Mesothelial cell of epicardium (in vitro differentiated cells): ENCODE measurements around the gene TCAF1. TPM values are rescaled to one million over a fixed set of nuclear protein-coding genes. Genes with fewer than 3 reads are reported as not detected.

Source experiments
- DNase-seq, 2 experiments: peaks; one replicate each; pipeline ENCODE4 v3.0.0; 2021; ENCODE audit warnings: low spot score in 2 of 2; ENCODE audit not compliant: unreplicated experiment in 2 of 2
- H3K27ac Mint-ChIP-seq: 2 replicates; pipeline ENCODE4 v1.8.0; 2021; ENCODE audit warnings: mixed read lengths
- H3K27me3 Mint-ChIP-seq: 2 replicates; pipeline ENCODE4 v1.8.0; 2021; ENCODE audit warnings: low read depth, mixed read lengths
- H3K36me3 Mint-ChIP-seq: 2 replicates; pipeline ENCODE4 v1.8.0; 2021; ENCODE audit warnings: mixed read lengths
- H3K4me1 Mint-ChIP-seq: 2 replicates; pipeline ENCODE4 v1.8.0; 2021; ENCODE audit warnings: mixed read lengths
- H3K4me3 Mint-ChIP-seq: 2 replicates; pipeline ENCODE4 v1.8.0; 2021; ENCODE audit warnings: mild to moderate bottlenecking, moderate library complexity, mixed read lengths
- H3K9me3 Mint-ChIP-seq: 2 replicates; pipeline ENCODE4 v1.8.0; 2021; ENCODE audit warnings: mixed read lengths
- total RNA-seq: library from RNA; stranded (reverse); gene quantifications from 3 replicates; pipeline ENCODE4 v1.2.1, GENCODE V29; 2021
- TF ChIP-seq, protein P1 (sequence below): fragments of 200-600 bp; sonication (generic); IDR thresholded peaks from one replicate; pipeline ENCODE4 v1.5.0; 2021; ENCODE audit warnings: antibody characterized with exemption; ENCODE audit not compliant: unreplicated experiment

Gene TCAF1
- total RNA-seq, 1 donor from 2014 or later = 101 TPM

- H3K4me1 Mint-ChIP-seq = peaks cover 12% of the 10 kb centered on the region
- H3K27ac Mint-ChIP-seq = no peak overlapping the region
- no peak overlapping the region for H3K4me3 Mint-ChIP-seq
Observed at GRCh38 chr7:143938379-143939243, 36.6 kb upstream of the TCAF1 start.

GRCh38 chr7:143936087-143937009 is 34.4 kb upstream of the TCAF1 start:
- peaks cover 6% of the 10 kb centered on the region for H3K27me3 Mint-ChIP-seq
- H3K27ac Mint-ChIP-seq = no peak overlapping the region
- no peaks in the 10 kb centered on the region for H3K36me3 Mint-ChIP-seq
- no peak overlapping the region for H3K4me3 Mint-ChIP-seq
- DNase-seq = no peak
- TF ChIP-seq, protein P1, sequence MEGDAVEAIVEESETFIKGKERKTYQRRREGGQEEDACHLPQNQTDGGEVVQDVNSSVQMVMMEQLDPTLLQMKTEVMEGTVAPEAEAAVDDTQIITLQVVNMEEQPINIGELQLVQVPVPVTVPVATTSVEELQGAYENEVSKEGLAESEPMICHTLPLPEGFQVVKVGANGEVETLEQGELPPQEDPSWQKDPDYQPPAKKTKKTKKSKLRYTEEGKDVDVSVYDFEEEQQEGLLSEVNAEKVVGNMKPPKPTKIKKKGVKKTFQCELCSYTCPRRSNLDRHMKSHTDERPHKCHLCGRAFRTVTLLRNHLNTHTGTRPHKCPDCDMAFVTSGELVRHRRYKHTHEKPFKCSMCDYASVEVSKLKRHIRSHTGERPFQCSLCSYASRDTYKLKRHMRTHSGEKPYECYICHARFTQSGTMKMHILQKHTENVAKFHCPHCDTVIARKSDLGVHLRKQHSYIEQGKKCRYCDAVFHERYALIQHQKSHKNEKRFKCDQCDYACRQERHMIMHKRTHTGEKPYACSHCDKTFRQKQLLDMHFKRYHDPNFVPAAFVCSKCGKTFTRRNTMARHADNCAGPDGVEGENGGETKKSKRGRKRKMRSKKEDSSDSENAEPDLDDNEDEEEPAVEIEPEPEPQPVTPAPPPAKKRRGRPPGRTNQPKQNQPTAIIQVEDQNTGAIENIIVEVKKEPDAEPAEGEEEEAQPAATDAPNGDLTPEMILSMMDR = no peak
- peaks cover 12% of the 10 kb centered on the region for H3K4me1 Mint-ChIP-seq
- H3K9me3 Mint-ChIP-seq = peaks cover 6% of the 10 kb centered on the region

More at GRCh38 chr7:143938379-143939243, 36.6 kb upstream of the TCAF1 start:
- no peak for DNase-seq
- TF ChIP-seq, protein P1 = no peak
- H3K9me3 Mint-ChIP-seq = no peaks in the 10 kb centered on the region
- no peaks in the 10 kb centered on the region for H3K36me3 Mint-ChIP-seq
- H3K27me3 Mint-ChIP-seq = peaks cover 8% of the 10 kb centered on the region

DNA sequence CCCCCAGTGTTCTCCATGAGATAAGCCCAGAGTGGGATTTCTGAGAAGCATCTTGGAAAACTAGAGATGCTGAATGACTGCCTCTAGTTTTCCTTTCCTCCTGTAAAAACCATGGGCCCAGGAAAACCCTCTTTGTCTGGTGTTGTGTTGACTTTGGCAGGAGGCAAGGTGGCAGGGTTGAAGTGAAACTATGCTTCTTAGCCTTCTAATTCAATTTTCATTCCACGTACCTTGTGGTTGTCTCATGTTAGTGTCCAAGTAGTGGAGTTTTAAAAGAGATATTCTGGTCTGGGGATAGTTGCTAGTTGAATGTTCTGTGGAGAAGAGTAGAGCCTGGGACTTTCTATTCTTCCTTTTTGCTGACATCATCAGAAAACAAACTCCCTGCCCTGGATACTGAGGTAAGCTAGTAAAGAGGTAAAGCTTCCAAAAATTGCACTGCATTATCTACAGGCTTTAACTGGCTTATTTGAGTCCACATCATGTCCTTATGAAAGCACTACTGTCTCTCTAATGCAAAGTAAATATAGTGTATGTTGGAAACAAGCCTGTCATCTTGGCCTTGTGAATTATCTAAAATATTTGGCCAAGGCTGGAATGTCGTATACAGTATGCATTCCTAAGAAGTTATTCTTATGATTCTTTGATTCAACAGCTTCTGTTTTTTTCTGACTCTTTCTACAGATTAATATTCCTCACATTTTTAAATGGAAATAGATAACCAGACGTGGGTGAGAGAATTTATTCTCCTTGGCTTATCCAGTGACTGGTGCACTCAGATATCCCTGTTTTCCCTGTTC is 32.8 kb upstream of the TCAF1 start, which contains the start of gene OR2F2:
Gene OR2F2, plus strand, starts transcription at position 708 of the 800 bp plus-strand sequence. Its CDS starts 0 bp downstream, at position 708.
- Mint-ChIP-seq H3K9me3 (peaks cover 6% of the 10 kb centered on the region), H3K36me3 (no peaks in the 10 kb centered on the region), H3K27me3 (peaks cover 10% of the 10 kb centered on the region), H3K4me1 (peaks cover 12% of the 10 kb centered on the region), H3K4me3 (no peak within 1 kb of the TSS), H3K27ac (peak within 1 kb of the TSS; percentile 68)
- TF ChIP-seq, protein P1 = no peak
- DNase-seq = no peak

DNA sequence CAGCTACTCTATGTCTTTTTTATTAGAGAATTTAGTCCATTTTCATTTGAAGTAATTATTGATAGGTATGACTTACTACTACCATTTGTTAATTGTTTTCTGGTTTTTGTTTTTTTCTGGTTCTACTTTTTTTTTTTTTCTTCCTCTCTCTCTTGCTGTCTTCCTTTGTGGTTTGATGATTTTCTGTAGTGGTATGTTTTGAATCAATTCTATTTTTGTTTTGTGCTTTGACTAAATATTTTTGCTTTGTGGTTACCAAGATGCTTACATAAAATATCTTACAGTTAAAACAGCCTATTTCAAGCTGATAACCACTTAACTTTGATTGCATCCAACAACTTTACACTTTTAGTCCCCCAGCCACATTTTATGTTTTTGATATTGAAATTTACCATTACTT is 29.8 kb upstream of the TCAF1 start:
- peaks cover 12% of the 10 kb centered on the region for H3K4me1 Mint-ChIP-seq
- H3K4me3 Mint-ChIP-seq = no peak overlapping the region
- H3K27me3 Mint-ChIP-seq = peaks cover 14% of the 10 kb centered on the region
- no peak for DNase-seq
- TF ChIP-seq, protein P1 = no peak
- H3K36me3 Mint-ChIP-seq = no peaks in the 10 kb centered on the region
- no peak overlapping the region for H3K27ac Mint-ChIP-seq
- peaks cover 6% of the 10 kb centered on the region for H3K9me3 Mint-ChIP-seq
